WTC11 (cell line): ENCODE data around the gene CEP250. TPM values are rescaled to one million over a fixed set of nuclear protein-coding genes. Genes with fewer than 3 reads are reported as not detected.

Experiments
- ATAC-seq: fragments of 200-7000 bp; cut with Tn5 transposase; 2 replicates; pipeline ENCODE4 v1.10.0; 2021; ENCODE audit warnings: mild to moderate bottlenecking, moderate library complexity
- CTCF ChIA-PET: fragments of 300-600 bp; sonication (Branson Sonifier 250); formaldehyde crosslinking; loops from one replicate; lab custom pipeline; 2021; ENCODE audit warnings: antibody characterized with exemption; lab: Charles Lee
- POLR2A ChIA-PET: fragments of 350-600 bp; sonication (Branson Sonifier 250); formaldehyde crosslinking; loops from one replicate; lab custom pipeline; 2021; ENCODE audit warnings: antibody characterized with exemption; lab: Charles Lee
- DNase-seq: peaks from one replicate; pipeline ENCODE4 v3.0.0; 2021; ENCODE audit warnings: low spot score
- H3K27ac Mint-ChIP-seq: 2 replicates; pipeline ENCODE4 v1.8.0; 2021; ENCODE audit warnings: mixed read lengths
- H3K27me3 Mint-ChIP-seq: 2 replicates; pipeline ENCODE4 v1.8.0; 2021; ENCODE audit warnings: low read depth, mild to moderate bottlenecking, moderate library complexity, mixed read lengths
- H3K36me3 Mint-ChIP-seq: 2 replicates; pipeline ENCODE4 v1.8.0; 2021; ENCODE audit warnings: mixed read lengths
- H3K4me1 Mint-ChIP-seq: 2 replicates; pipeline ENCODE4 v1.8.0; 2022; ENCODE audit warnings: mixed read lengths
- H3K4me3 Mint-ChIP-seq: 2 replicates; pipeline ENCODE4 v1.8.0; 2021; ENCODE audit warnings: mild to moderate bottlenecking, moderate library complexity, mixed read lengths
- H3K9me3 Mint-ChIP-seq: 2 replicates; pipeline ENCODE4 v1.8.0; 2021; ENCODE audit warnings: mixed read lengths
- ARID4B ChIP-seq: sonication (generic); formaldehyde crosslinking; IDR thresholded peaks from 2 replicates; pipeline ENCODE4 v1.8.0; 2023; ENCODE audit warnings: missing genetic modification reagents, mild to moderate bottlenecking, borderline replicate concordance
- ATF2 ChIP-seq: sonication (generic); formaldehyde crosslinking; IDR thresholded peaks from 2 replicates; pipeline ENCODE4 v1.8.1; 2022; ENCODE audit warnings: low read depth, missing genetic modification reagents, borderline replicate concordance
- ATF3 ChIP-seq: sonication (generic); formaldehyde crosslinking; conservative IDR thresholded peaks from 2 replicates; pipeline ENCODE4 v1.8.1; 2022; ENCODE audit warnings: mild to moderate bottlenecking, missing genetic modification reagents
- ATF6 ChIP-seq: sonication (generic); formaldehyde crosslinking; IDR thresholded peaks from 2 replicates; pipeline ENCODE4 v1.8.1; 2023; ENCODE audit warnings: mild to moderate bottlenecking, missing genetic modification reagents
- CREB1 ChIP-seq: sonication (generic); formaldehyde crosslinking; IDR thresholded peaks from 2 replicates; pipeline ENCODE4 v1.8.0; 2023; ENCODE audit warnings: mild to moderate bottlenecking, missing genetic modification reagents
- CREM ChIP-seq: sonication (generic); formaldehyde crosslinking; IDR thresholded peaks from 2 replicates; pipeline ENCODE4 v1.8.1; 2022; ENCODE audit warnings: mild to moderate bottlenecking, missing genetic modification reagents, moderate library complexity
- HMGA2 ChIP-seq: fragments of 250-450 bp; sonication (Bioruptor Pico); IDR thresholded peaks from 2 replicates; pipeline ENCODE4 v1.4.0; 2021; ENCODE audit warnings: mild to moderate bottlenecking, moderate library complexity
- PREB ChIP-seq: sonication (generic); formaldehyde crosslinking; IDR thresholded peaks from 2 replicates; pipeline ENCODE4 v1.8.1; 2022; ENCODE audit warnings: mild to moderate bottlenecking, missing genetic modification reagents, moderate library complexity, borderline replicate concordance
- RELA ChIP-seq: sonication (generic); formaldehyde crosslinking; IDR thresholded peaks from 2 replicates; pipeline ENCODE4 v1.8.1; 2022; ENCODE audit warnings: missing genetic modification reagents, mild to moderate bottlenecking, borderline replicate concordance
- SP1 ChIP-seq: sonication (generic); formaldehyde crosslinking; conservative IDR thresholded peaks from 2 replicates; pipeline ENCODE4 v1.8.1; 2022; ENCODE audit warnings: missing genetic modification reagents
- STAT6 ChIP-seq: sonication (generic); formaldehyde crosslinking; conservative IDR thresholded peaks from 2 replicates; pipeline ENCODE4 v1.8.1; 2023; ENCODE audit warnings: mild to moderate bottlenecking, low read depth, missing genetic modification reagents, moderate library complexity
- ZBTB21 ChIP-seq: sonication (generic); formaldehyde crosslinking; IDR thresholded peaks from 2 replicates; pipeline ENCODE4 v1.8.1; 2023; ENCODE audit warnings: mild to moderate bottlenecking, missing genetic modification reagents, borderline replicate concordance
- ZNF416 ChIP-seq: fragments of 250-450 bp; sonication (Bioruptor Pico); IDR thresholded peaks from 2 replicates; pipeline ENCODE4 v1.9.0; 2021; ENCODE audit warnings: mild to moderate bottlenecking, inconsistent platforms
- total RNA-seq: library from RNA; stranded (reverse); gene quantifications from 3 replicates; pipeline ENCODE4 v1.2.3, GENCODE V29; 2021

Gene CEP250
- total RNA-seq, 1 experiment from 2014 or later, result 63.1 TPM

- H3K27ac Mint-ChIP-seq, result no peak overlapping the region
- H3K27me3 Mint-ChIP-seq, result no peaks in the 10 kb centered on the region
- DNase-seq, result no peak
- peaks cover 7% of the 10 kb centered on the region for H3K4me1 Mint-ChIP-seq
- CTCF ChIA-PET, result interaction anchor here (0.6 to 1.7 kb wide), 2 partner anchors 102 to 114 kb away, joined by 3 to 6 read pairs; no protein-coding TSS in a partner anchor
- H3K36me3 Mint-ChIP-seq, result no peaks in the 10 kb centered on the region
- POLR2A ChIA-PET, result interaction anchor here (1.1 kb wide), 1 partner anchor 11 kb away, joined by 5 read pairs; the partner anchor contains the start of gene CEP250
- no peaks in the 10 kb centered on the region for H3K9me3 Mint-ChIP-seq
- no peak for ATAC-seq
- H3K4me3 Mint-ChIP-seq, result no peak overlapping the region
- TF ChIP-seq STAT6 (CRISPR knock-in tag), result no peak
- no peak for TF ChIP-seq ARID4B (CRISPR knock-in tag)
- no peak for TF ChIP-seq ATF6
- no peak for TF ChIP-seq ATF2 (CRISPR knock-in tag)
- no peak for TF ChIP-seq PREB (CRISPR knock-in tag)
- TF ChIP-seq SP1, result no peak
- TF ChIP-seq CREM, result no peak
- no peak for TF ChIP-seq ATF3 (CRISPR knock-in tag)
These were observed 11.2 kb upstream of the CEP250 start for GRCh38 chr20:35444226-35444625.

- ChIA-PET POLR2A (interaction anchor here (1.0 kb wide), 1 partner anchor 8 kb away, joined by 3 read pairs; no protein-coding TSS in a partner anchor), CTCF (interaction anchor here (0.6 to 4.0 kb wide), 24 partner anchors 8 to 996 kb away, joined by 3 to 36 read pairs (median 4); partner anchors contain the start of genes CEP250 and EDEM2)
- H3K36me3 Mint-ChIP-seq, result no peaks in the 10 kb centered on the region
- ATAC-seq (peak; percentile 61), DNase-seq (no peak)
- TF ChIP-seq RELA (CRISPR knock-in tag), result no peak
- TF ChIP-seq CREB1 (CRISPR knock-in tag), result no peak
- TF ChIP-seq HMGA2, result no peak
- no peak for TF ChIP-seq ZBTB21 (CRISPR knock-in tag)
- no peak for TF ChIP-seq ZNF416 (CRISPR knock-in tag)
- no peaks in the 10 kb centered on the region for H3K27me3 Mint-ChIP-seq
- peaks cover 12% of the 10 kb centered on the region for H3K4me1 Mint-ChIP-seq
- peak overlapping the region; percentile 80 for H3K4me3 Mint-ChIP-seq
- peak overlapping the region; percentile 53; the same call in 1 of the 2 replicates for H3K27ac Mint-ChIP-seq
- no peaks in the 10 kb centered on the region for H3K9me3 Mint-ChIP-seq
These were observed 8.9 kb upstream of the CEP250 start for GRCh38 chr20:35446356-35447078.
